SK-N-SH treated with all-trans-retinoic acid at 6 μM for 48 hours (cell line): ENCODE measurements around the gene ATL1.

Experiments
- ATAC-seq: fragments of 200-7000 bp; cut with Tn5 transposase; 3 replicates; pipeline ENCODE4 v1.9.1; 2020; ENCODE audit warnings: mild to moderate bottlenecking, moderate library complexity
- ARNTL ChIP-seq: fragments of 450-650 bp; formaldehyde crosslinking; IDR thresholded peaks from 2 replicates; pipeline ENCODE4 v1.5.0; 2020; ENCODE audit warnings: low read depth, mild to moderate bottlenecking, moderate library complexity, borderline replicate concordance
- BACH2 ChIP-seq: fragments of 250-450 bp; sonication (Bioruptor Pico); IDR thresholded peaks from 2 replicates; pipeline ENCODE4 v1.9.0; 2021; ENCODE audit warnings: mild to moderate bottlenecking, borderline replicate concordance
- CSDC2 ChIP-seq: fragments of 250-450 bp; sonication (Bioruptor Pico); IDR thresholded peaks from 2 replicates; pipeline ENCODE4 v1.5.0; 2020; ENCODE audit warnings: mild to moderate bottlenecking, moderate library complexity
- CSRNP3 ChIP-seq: fragments of 250-450 bp; sonication (Bioruptor Pico); IDR thresholded peaks from 2 replicates; pipeline ENCODE4 v1.5.1; 2021; ENCODE audit warnings: mild to moderate bottlenecking, moderate library complexity
- ESRRG ChIP-seq: fragments of 250-450 bp; sonication (Bioruptor Pico); IDR thresholded peaks from 2 replicates; pipeline ENCODE4 v1.6.1; 2021; ENCODE audit warnings: mild to moderate bottlenecking
- GLIS3 ChIP-seq: fragments of 250-450 bp; sonication (Bioruptor Pico); IDR thresholded peaks from 2 replicates; pipeline ENCODE4 v1.5.0; 2020; ENCODE audit warnings: mild to moderate bottlenecking, moderate library complexity
- ISL1 ChIP-seq: fragments of 250-450 bp; sonication (Bioruptor Pico); IDR thresholded peaks from 2 replicates; pipeline ENCODE4 v2.1.2; 2022; ENCODE audit warnings: mild to moderate bottlenecking, moderate library complexity
- OSR1 ChIP-seq: fragments of 250-450 bp; sonication (Bioruptor Pico); IDR thresholded peaks from 2 replicates; pipeline ENCODE4 v1.8.0; 2022; ENCODE audit warnings: moderate library complexity, mild to moderate bottlenecking, inconsistent platforms
- PATZ1 ChIP-seq: fragments of 250-450 bp; sonication (Bioruptor Pico); IDR thresholded peaks from 2 replicates; pipeline ENCODE4 v1.8.0; 2020; ENCODE audit warnings: mild to moderate bottlenecking, moderate library complexity, borderline replicate concordance
- POU6F1 ChIP-seq: fragments of 250-450 bp; sonication (Bioruptor Pico); IDR thresholded peaks from 2 replicates; pipeline ENCODE4 v1.8.0; 2021; ENCODE audit warnings: low read depth, mild to moderate bottlenecking, moderate library complexity, borderline replicate concordance
- PPARA ChIP-seq: fragments of 250-450 bp; sonication (Bioruptor Pico); IDR thresholded peaks from 2 replicates; pipeline ENCODE4 v1.5.0; 2020; ENCODE audit warnings: mild to moderate bottlenecking, borderline replicate concordance
- SNAI2 ChIP-seq: fragments of 250-450 bp; sonication (Bioruptor Pico); IDR thresholded peaks from 2 replicates; pipeline ENCODE4 v1.5.0; 2020; ENCODE audit warnings: mild to moderate bottlenecking, moderate library complexity
- TCF4 ChIP-seq: fragments of 250-450 bp; sonication (Bioruptor Pico); IDR thresholded peaks from 2 replicates; pipeline ENCODE4 v1.8.0; 2021; ENCODE audit warnings: mild to moderate bottlenecking, moderate library complexity, borderline replicate concordance
- TOX ChIP-seq: fragments of 250-450 bp; sonication (Bioruptor Pico); IDR thresholded peaks from 2 replicates; pipeline ENCODE4 v1.8.0; 2021; ENCODE audit warnings: mild to moderate bottlenecking, moderate library complexity, borderline replicate concordance
- ZFP30 ChIP-seq: fragments of 450-650 bp; formaldehyde crosslinking; IDR thresholded peaks from 2 replicates; pipeline ENCODE4 v1.5.0; 2022; ENCODE audit warnings: mild to moderate bottlenecking, moderate library complexity
- ZNF565 ChIP-seq: fragments of 450-650 bp; formaldehyde crosslinking; conservative IDR thresholded peaks from 2 replicates; pipeline ENCODE4 v1.5.0; 2020; ENCODE audit warnings: low read depth, mild to moderate bottlenecking, moderate library complexity
- ZNF70 ChIP-seq: fragments of 450-650 bp; formaldehyde crosslinking; IDR thresholded peaks from 2 replicates; pipeline ENCODE4 v1.5.0; 2020; ENCODE audit warnings: mild to moderate bottlenecking, moderate library complexity
- TF ChIP-seq, protein P1 (sequence below): fragments of 250-450 bp; sonication (Bioruptor Pico); IDR thresholded peaks from 2 replicates; pipeline ENCODE4 v1.5.0; 2020; ENCODE audit warnings: mild to moderate bottlenecking, moderate library complexity

The ATL1 gene

GRCh38 chr14:50530358-50530757 lies 29.6 kb upstream of the ATL1 start (continued):
- TF ChIP-seq ZNF565 (CRISPR knock-in tag) = no peak
- TF ChIP-seq GLIS3 (CRISPR knock-in tag) = no peak
- no peak for TF ChIP-seq BACH2 (CRISPR knock-in tag)
- TF ChIP-seq SNAI2 (CRISPR knock-in tag) = no peak
- TF ChIP-seq ARNTL (CRISPR knock-in tag) = no peak
- no peak for TF ChIP-seq ZFP30 (CRISPR knock-in tag)
- no peak for TF ChIP-seq ISL1 (CRISPR knock-in tag)
- TF ChIP-seq OSR1 (CRISPR knock-in tag) = no peak
- TF ChIP-seq PPARA (CRISPR knock-in tag) = no peak

DNA sequence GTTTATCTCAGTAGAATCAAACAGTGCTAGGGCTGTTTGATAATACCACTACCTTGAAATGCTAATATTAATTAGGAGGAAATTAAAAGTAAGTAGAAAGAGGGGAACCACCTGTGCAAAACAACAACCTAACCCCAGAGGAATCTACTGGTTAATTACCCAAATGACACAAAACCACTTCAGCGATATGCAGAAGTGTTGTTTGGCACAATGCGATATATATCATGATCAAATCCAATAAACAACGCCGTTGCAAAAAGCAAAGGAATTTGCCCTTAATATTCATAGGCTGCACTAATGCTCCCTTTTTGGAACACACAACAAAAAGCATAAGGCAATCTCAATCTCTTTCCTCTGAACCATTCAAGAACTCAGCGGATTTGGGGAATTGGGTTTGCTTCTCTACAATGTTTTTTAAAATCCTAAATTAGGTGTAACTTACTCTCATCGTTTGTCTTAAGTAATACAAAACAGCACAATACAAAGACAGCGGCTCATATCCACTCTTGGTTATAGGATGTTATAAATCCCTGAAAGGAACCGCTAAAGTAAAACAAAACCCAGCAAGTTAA lies 29.1 kb upstream of the ATL1 start:
- TF ChIP-seq PPARA (CRISPR knock-in tag) (no peak), CSRNP3 (CRISPR knock-in tag) (no peak)
- TF ChIP-seq, all 23 proteins: peak for 0
- no peak for ATAC-seq

DNA sequence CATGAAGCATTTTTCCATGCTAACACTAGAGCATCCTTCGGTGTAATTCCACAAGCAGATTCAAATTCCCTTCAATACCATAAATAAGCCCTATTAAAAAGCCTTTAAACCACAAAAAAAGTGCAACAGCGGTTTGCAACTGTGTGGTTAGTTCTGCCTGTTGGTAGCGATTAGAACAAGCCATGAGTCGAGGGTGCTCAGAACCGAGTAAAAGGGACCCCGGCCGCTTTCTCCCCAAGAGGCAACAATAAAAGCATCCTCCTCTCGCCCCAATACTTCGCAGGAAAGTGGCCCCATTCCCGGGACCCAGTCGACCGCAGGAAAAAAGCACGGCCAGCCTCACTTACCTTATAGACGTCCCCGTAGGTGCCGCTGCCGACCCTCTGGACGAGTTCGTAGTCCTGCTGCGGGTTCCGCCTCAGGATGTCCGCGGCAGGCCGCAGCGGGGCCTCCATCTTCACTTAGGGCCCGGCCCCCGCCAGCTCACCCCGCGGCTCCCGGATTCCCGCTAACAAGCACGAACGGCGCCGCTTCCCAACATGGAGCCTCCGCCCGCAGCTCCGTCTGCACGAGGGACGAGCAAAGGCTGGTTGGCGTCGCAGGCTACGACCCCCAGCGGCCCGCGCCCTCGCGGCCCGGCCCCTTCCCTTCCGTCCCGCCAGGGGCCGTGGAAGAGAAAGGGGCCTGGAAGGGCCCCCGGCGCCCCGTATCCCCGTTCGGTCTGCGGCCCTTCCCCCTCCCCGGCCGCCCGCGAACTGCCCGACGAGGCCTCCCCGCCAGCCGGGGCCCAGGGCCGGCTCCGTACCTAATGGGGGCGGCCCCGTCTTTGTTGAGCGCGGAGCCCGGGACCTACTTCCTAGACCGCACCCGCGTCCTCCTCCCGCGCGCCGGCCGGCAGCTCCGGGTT lies 28.1 kb upstream of the ATL1 start:
- peak; percentile 39 for ATAC-seq
- TF ChIP-seq ZFP30 (CRISPR knock-in tag) (no peak), PATZ1 (CRISPR knock-in tag) (no peak), POU6F1 (CRISPR knock-in tag) (no peak)

GRCh38 chr14:50532502-50533240 lies 27.3 kb upstream of the ATL1 start, which contains the start of gene MAP4K5:
Gene MAP4K5 (minus strand): TSS chr14:50532569. CDS start chr14:50532049, 520 bp downstream.
- peak; percentile 91 for ATAC-seq
- TF ChIP-seq ESRRG (CRISPR knock-in tag) = no peak
- TF ChIP-seq ZNF70 (CRISPR knock-in tag) = no peak
- no peak for TF ChIP-seq PATZ1 (CRISPR knock-in tag)
- TF ChIP-seq ARNTL (CRISPR knock-in tag) = no peak
- no peak for TF ChIP-seq ISL1 (CRISPR knock-in tag)
- no peak for TF ChIP-seq GLIS3 (CRISPR knock-in tag)
- TF ChIP-seq, protein P1, sequence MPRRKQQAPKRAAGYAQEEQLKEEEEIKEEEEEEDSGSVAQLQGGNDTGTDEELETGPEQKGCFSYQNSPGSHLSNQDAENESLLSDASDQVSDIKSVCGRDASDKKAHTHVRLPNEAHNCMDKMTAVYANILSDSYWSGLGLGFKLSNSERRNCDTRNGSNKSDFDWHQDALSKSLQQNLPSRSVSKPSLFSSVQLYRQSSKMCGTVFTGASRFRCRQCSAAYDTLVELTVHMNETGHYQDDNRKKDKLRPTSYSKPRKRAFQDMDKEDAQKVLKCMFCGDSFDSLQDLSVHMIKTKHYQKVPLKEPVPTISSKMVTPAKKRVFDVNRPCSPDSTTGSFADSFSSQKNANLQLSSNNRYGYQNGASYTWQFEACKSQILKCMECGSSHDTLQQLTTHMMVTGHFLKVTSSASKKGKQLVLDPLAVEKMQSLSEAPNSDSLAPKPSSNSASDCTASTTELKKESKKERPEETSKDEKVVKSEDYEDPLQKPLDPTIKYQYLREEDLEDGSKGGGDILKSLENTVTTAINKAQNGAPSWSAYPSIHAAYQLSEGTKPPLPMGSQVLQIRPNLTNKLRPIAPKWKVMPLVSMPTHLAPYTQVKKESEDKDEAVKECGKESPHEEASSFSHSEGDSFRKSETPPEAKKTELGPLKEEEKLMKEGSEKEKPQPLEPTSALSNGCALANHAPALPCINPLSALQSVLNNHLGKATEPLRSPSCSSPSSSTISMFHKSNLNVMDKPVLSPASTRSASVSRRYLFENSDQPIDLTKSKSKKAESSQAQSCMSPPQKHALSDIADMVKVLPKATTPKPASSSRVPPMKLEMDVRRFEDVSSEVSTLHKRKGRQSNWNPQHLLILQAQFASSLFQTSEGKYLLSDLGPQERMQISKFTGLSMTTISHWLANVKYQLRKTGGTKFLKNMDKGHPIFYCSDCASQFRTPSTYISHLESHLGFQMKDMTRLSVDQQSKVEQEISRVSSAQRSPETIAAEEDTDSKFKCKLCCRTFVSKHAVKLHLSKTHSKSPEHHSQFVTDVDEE (CRISPR knock-in tag) = no peak
- TF ChIP-seq ZNF565 (CRISPR knock-in tag) = no peak
- no peak for TF ChIP-seq BACH2 (CRISPR knock-in tag)
- no peak for TF ChIP-seq OSR1 (CRISPR knock-in tag)
- TF ChIP-seq POU6F1 (CRISPR knock-in tag) = no peak
- TF ChIP-seq TOX (CRISPR knock-in tag) = no peak
- TF ChIP-seq TCF4 = no peak
- no peak for TF ChIP-seq CSDC2 (CRISPR knock-in tag)
